ENCODE data around the gene ME3.

ME3 gene

GRCh38 chr11:86483610-86483939 lies 188.8 kb downstream of the ME3 start:
- Mint-ChIP-seq H3K27ac (peak overlapping the region; percentile 9), H3K4me1 (peaks cover 49% of the 10 kb centered on the region), H3K4me3 (no peak overlapping the region), H3K9me3 (no peaks in the 10 kb centered on the region), H3K36me3 (ENCODE audit: low read depth) (no peaks in the 10 kb centered on the region), H3K27me3 (ENCODE audit: low read depth, poor library complexity) (peaks cover 10% of the 10 kb centered on the region)
- no peak for TF ChIP-seq CTCF (IDR thresholded peaks at IDR 0.05)
- no peak for DNase-seq

DNA sequence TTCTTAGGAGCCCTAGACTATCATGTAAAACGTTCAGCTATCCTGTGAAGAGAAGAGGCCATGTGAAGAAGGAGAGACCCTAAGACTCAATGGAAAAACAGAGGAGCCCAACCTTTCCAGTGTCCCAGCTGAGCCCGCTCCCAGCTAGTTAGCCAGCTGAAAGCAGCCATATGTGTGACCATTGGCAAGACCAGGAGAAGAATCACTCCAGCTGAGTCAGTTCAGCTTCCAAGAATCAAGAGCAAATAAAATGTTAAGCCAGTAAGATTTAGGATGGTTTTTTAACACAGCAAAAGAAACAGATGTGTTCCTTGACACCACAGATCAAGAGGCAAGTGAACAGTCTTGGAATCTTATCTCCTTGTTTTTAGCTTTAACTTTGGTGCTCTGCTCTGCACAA lies 189.7 kb downstream of the ME3 start:
- H3K4me1 Mint-ChIP-seq = peaks cover 54% of the 10 kb centered on the region
- DNase-seq = no peak
- H3K27ac Mint-ChIP-seq = no peak overlapping the region
- H3K4me3 Mint-ChIP-seq = no peak overlapping the region
- no peaks in the 10 kb centered on the region for H3K9me3 Mint-ChIP-seq
- H3K36me3 Mint-ChIP-seq (ENCODE audit: low read depth) = no peaks in the 10 kb centered on the region
- H3K27me3 Mint-ChIP-seq (ENCODE audit: low read depth, poor library complexity) = peaks cover 10% of the 10 kb centered on the region
- TF ChIP-seq CTCF (IDR thresholded peaks at IDR 0.05) = no peak

- H3K4me3 Mint-ChIP-seq = no peak overlapping the region
- H3K4me1 Mint-ChIP-seq = peaks cover 56% of the 10 kb centered on the region
- H3K9me3 Mint-ChIP-seq = no peaks in the 10 kb centered on the region
- no peak for TF ChIP-seq CTCF (IDR thresholded peaks at IDR 0.05)
- H3K27ac Mint-ChIP-seq = no peak overlapping the region
- peaks cover 10% of the 10 kb centered on the region for H3K27me3 Mint-ChIP-seq (ENCODE audit: low read depth, poor library complexity)
- no peak for DNase-seq
- H3K36me3 Mint-ChIP-seq (ENCODE audit: low read depth) = no peaks in the 10 kb centered on the region
Observed at GRCh38 chr11:86481399-86481798, 191.0 kb downstream of the ME3 start.

GRCh38 chr11:86478348-86478747 lies 194.1 kb downstream of the ME3 start:
- peaks cover 58% of the 10 kb centered on the region for H3K4me1 Mint-ChIP-seq
- peak overlapping the region; percentile 34 for H3K27ac Mint-ChIP-seq
- H3K4me3 Mint-ChIP-seq = no peak overlapping the region
- DNase-seq = no peak
- peaks cover 4% of the 10 kb centered on the region for H3K36me3 Mint-ChIP-seq (ENCODE audit: low read depth)
- H3K9me3 Mint-ChIP-seq = peaks cover 4% of the 10 kb centered on the region
- TF ChIP-seq CTCF (IDR thresholded peaks at IDR 0.05) = no peak
- H3K27me3 Mint-ChIP-seq (ENCODE audit: low read depth, poor library complexity) = peaks cover 6% of the 10 kb centered on the region

GRCh38 chr11:86477495-86478155 lies 194.8 kb downstream of the ME3 start:
- Mint-ChIP-seq H3K4me3 (no peak overlapping the region), H3K4me1 (peaks cover 59% of the 10 kb centered on the region), H3K9me3 (peaks cover 4% of the 10 kb centered on the region), H3K36me3 (ENCODE audit: low read depth) (peaks cover 4% of the 10 kb centered on the region), H3K27me3 (ENCODE audit: low read depth, poor library complexity) (peaks cover 2% of the 10 kb centered on the region), H3K27ac (peak overlapping the region; percentile 34)
- DNase-seq = no peak
- no peak for TF ChIP-seq CTCF (IDR thresholded peaks at IDR 0.05)

GRCh38 chr11:86476109-86476861 lies 196.1 kb downstream of the ME3 start:
- Mint-ChIP-seq H3K9me3 (peaks cover 4% of the 10 kb centered on the region), H3K36me3 (ENCODE audit: low read depth) (peaks cover 4% of the 10 kb centered on the region), H3K27ac (peak overlapping the region; percentile 78), H3K4me3 (no peak overlapping the region), H3K4me1 (peaks cover 59% of the 10 kb centered on the region), H3K27me3 (ENCODE audit: low read depth, poor library complexity) (peaks cover 2% of the 10 kb centered on the region)
- DNase-seq = no peak
- TF ChIP-seq CTCF (IDR thresholded peaks at IDR 0.05) = no peak
